Measurements from ENCODE around the gene FBP2. TPM values are rescaled to one million over a fixed set of nuclear protein-coding genes. Genes with fewer than 3 reads are reported as not detected.

FBP2 gene
- total RNA-seq, 4 donors from 2014 or later: not detected

DNA sequence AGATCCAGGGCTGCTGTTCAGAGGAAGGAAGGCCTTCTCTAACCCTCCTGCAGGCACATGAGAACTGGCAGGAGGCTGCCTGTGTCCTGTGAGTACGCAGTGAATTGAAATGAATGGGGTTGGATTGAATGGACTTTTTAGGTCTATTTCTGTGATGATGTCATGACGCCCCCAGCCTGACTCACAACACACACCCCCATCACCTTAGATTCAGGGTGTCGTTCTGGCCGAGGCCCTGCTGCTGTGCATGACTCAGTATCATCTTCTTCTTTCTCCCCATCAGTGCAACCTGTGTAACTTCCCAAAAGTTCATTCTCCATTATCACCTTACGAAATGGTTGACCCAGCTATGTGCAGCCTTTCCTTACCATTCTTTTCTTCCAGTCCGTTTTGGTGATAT, 33.4 kb downstream of the FBP2 start:
- Histone ChIP-seq H3K27ac (replicated peaks in 1 of 4) (no peak overlapping the region), H3K36me3 (no peaks in the 10 kb centered on the region), H3K9me3 (no peaks in the 10 kb centered on the region), H3K27me3 (peaks cover 0 to 5% (median 0%) of the 10 kb centered on the region in 4 donors), H3K4me3 (no peak overlapping the region), H3K4me1 (no peaks in the 10 kb centered on the region)
- TF ChIP-seq POLR2A (IDR thresholded peaks at IDR 0.05; ENCODE audit: low read depth): no peak
- TF ChIP-seq EP300 (IDR thresholded peaks at IDR 0.05): no peak
- TF ChIP-seq POLR2AphosphoS5 (IDR thresholded peaks at IDR 0.05): no peak
- TF ChIP-seq, protein P1, sequence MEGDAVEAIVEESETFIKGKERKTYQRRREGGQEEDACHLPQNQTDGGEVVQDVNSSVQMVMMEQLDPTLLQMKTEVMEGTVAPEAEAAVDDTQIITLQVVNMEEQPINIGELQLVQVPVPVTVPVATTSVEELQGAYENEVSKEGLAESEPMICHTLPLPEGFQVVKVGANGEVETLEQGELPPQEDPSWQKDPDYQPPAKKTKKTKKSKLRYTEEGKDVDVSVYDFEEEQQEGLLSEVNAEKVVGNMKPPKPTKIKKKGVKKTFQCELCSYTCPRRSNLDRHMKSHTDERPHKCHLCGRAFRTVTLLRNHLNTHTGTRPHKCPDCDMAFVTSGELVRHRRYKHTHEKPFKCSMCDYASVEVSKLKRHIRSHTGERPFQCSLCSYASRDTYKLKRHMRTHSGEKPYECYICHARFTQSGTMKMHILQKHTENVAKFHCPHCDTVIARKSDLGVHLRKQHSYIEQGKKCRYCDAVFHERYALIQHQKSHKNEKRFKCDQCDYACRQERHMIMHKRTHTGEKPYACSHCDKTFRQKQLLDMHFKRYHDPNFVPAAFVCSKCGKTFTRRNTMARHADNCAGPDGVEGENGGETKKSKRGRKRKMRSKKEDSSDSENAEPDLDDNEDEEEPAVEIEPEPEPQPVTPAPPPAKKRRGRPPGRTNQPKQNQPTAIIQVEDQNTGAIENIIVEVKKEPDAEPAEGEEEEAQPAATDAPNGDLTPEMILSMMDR (IDR thresholded peaks at IDR 0.05): no peak
- intact Hi-C loops (cut with DNase I): no loop called here
- 93% methylated on average over 6 of the region's 6 CpGs for WGBS
- DNase-seq (ENCODE audit: extremely low spot score): no peak

DNA sequence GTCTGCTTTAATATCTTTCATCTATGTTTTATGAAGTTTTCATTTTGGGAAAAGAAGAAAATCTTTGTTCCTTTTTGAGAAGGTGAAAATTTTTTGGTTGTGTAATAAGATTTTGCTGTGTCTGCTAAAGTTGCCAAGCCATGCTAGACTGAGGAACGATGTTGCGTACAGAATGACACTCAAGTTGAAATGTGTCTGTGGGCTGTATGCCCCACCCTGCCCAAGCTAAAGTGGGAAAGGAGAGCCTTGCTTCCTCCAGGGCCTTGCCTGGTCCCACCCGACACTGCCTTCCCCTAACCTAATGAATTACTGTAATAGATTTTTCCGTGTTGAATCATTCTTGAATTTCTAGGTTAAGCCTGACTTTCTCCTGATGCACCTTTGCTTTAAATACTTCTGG, 36.2 kb downstream of the FBP2 start:
- H3K9me3 ChIP-seq: no peaks in the 10 kb centered on the region
- intact Hi-C loops (cut with DNase I): no loop called here
- no peak overlapping the region for H3K27ac ChIP-seq (replicated peaks in 1 of 4)
- no peak for DNase-seq (ENCODE audit: extremely low spot score)
- peaks cover 0 to 14% (median 0%) of the 10 kb centered on the region in 4 donors for H3K27me3 ChIP-seq
- WGBS: 80% methylated on average over 4 of the region's 4 CpGs
- no peaks in the 10 kb centered on the region for H3K4me1 ChIP-seq
- TF ChIP-seq POLR2AphosphoS5 (IDR thresholded peaks at IDR 0.05): no peak
- TF ChIP-seq, protein P1 (IDR thresholded peaks at IDR 0.05): no peak
- no peak for TF ChIP-seq POLR2A (IDR thresholded peaks at IDR 0.05; ENCODE audit: low read depth)
- no peak for TF ChIP-seq EP300 (IDR thresholded peaks at IDR 0.05)
- no peak overlapping the region for H3K4me3 ChIP-seq
- no peaks in the 10 kb centered on the region for H3K36me3 ChIP-seq

DNA sequence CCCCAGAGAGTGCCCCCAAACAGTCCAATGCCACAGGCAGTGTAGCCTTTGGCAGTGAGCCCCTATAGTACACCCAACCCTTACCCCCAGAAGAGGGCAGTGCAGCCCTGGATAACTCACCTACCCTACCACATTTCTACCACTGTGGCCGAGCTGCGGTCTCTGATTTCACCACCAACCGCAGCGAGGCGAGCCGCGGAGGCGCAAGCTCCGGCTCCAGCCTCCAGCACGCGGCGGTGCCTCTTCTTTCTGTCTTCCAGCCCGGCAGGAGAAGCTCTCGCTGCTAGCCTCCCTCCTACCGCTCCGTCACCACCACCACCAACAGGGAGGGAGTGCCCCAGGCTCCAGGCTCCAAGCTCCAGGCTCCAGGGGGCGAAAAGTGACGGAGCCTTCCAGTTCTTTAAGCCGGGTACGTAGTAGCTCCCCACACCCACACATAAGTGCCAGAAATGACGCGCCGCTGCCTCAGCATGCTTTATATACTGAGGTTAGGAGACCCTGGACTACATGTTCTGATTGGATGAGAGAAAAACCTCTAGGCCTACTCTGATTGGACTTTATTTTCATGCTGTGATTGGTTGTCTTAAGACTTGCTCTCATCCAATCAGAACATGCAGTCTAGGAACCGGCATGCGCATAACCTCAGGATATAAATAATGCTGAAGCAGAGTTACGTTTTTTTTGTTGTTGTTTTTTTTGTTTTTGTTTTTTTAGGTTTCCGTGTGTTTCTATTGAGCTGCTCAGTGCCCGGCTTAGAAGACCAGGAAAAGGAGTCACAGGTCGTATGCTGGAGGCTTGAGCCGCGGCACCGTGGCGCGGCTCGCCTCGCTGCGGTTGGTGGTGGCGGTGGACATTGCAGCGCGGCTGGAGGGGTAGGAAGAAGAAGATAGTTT, 38.9 kb downstream of the FBP2 start, which contains the start of gene PCAT7:
PCAT7 (plus strand) TSS at position 645 of the 893 bp plus-strand sequence.
- H3K9me3 ChIP-seq: no peaks in the 10 kb centered on the region
- TF ChIP-seq, protein P1 (IDR thresholded peaks at IDR 0.05): no peak
- TF ChIP-seq POLR2A (IDR thresholded peaks at IDR 0.05; ENCODE audit: low read depth) (no peak), POLR2AphosphoS5 (IDR thresholded peaks at IDR 0.05) (no peak), EP300 (IDR thresholded peaks at IDR 0.05) (no peak)
- peaks cover 0 to 9% (median 0%) of the 10 kb centered on the region in 4 donors for H3K27me3 ChIP-seq
- WGBS: 84% methylated on average over 40 of the region's 40 CpGs
- H3K27ac ChIP-seq (replicated peaks in 1 of 4): no peak within 1 kb of the TSS
- intact Hi-C loops (cut with DNase I): no loop called here
- H3K36me3 ChIP-seq: no peaks in the 10 kb centered on the region
- H3K4me3 ChIP-seq: no peak within 1 kb of the TSS
- DNase-seq (ENCODE audit: extremely low spot score): no peak
- H3K4me1 ChIP-seq: no peaks in the 10 kb centered on the region

DNA sequence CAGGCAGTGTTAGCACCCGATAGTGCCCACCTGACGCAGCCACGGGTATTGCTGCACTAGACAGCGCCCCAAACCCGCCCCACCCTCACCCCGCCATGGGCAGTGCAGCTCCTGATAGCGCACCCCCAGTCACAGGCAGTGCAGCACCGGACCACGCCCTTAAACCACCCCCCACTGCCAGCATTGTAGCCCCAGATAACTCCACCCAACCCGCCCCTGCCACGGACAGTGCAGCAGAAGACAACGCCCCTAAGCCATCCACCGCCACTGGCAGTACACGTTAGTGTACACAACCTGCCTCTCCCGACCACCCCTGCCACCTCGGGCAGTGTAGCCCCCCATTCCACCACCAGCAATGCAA, 39.6 kb downstream of the FBP2 start:
- Histone ChIP-seq H3K36me3 (no peaks in the 10 kb centered on the region), H3K9me3 (no peaks in the 10 kb centered on the region), H3K4me3 (no peak overlapping the region), H3K27ac (replicated peaks in 1 of 4) (no peak overlapping the region), H3K27me3 (peaks cover 0 to 9% (median 0%) of the 10 kb centered on the region in 4 donors), H3K4me1 (no peaks in the 10 kb centered on the region)
- DNase-seq (ENCODE audit: extremely low spot score): no peak
- intact Hi-C loops (cut with DNase I): no loop called here
- 89% methylated on average over 7 of the region's 16 CpGs for WGBS
- TF ChIP-seq, protein P1 (IDR thresholded peaks at IDR 0.05): no peak
- TF ChIP-seq POLR2A (IDR thresholded peaks at IDR 0.05; ENCODE audit: low read depth): no peak
- TF ChIP-seq EP300 (IDR thresholded peaks at IDR 0.05): no peak
- no peak for TF ChIP-seq POLR2AphosphoS5 (IDR thresholded peaks at IDR 0.05)

Data from esophagus muscularis mucosa (tissue), 4 donors.